A673 (cell line): ENCODE measurements around the gene NAPA. TPM values are rescaled to one million over a fixed set of nuclear protein-coding genes. Genes with fewer than 3 reads are reported as not detected.

ENCODE experiments used
- BruUV-seq: library from RNA; stranded (reverse); fragments of 400-500 nt; replicated peaks from 2 replicates; lab custom pipeline; 2021; lab: Mats Ljungman, UMichigan
- CTCF ChIA-PET: fragments of 300-600 bp; sonication (Branson Sonifier 250); formaldehyde crosslinking; loops from one replicate; lab custom pipeline; 2022; ENCODE audit warnings: antibody characterized with exemption; lab: Charles Lee
- POLR2A ChIA-PET: fragments of 300-600 bp; sonication (Branson Sonifier 250); formaldehyde crosslinking; loops from one replicate; lab custom pipeline; 2022; ENCODE audit warnings: antibody characterized with exemption; ENCODE audit not compliant: low non-redundant PET; lab: Charles Lee
- DNase-seq: peaks from one replicate; pipeline ENCODE4 v3.0.0-alpha.2; 2015; ENCODE audit warnings: low spot score
- H3K27ac ChIP-seq: fragments of 200-600 bp; sonication (generic); 2 replicates; pipeline ENCODE4 v1.5.1; 2016; ENCODE audit warnings: mixed run types, low read depth, mild to moderate bottlenecking, mixed read lengths, antibody characterized with exemption, low read length; ENCODE audit not compliant: poor library complexity, severe bottlenecking
- H3K27me3 ChIP-seq: fragments of 200-600 bp; sonication (generic); replicated peaks from 2 replicates; pipeline ENCODE4 v1.6.1; 2017; ENCODE audit warnings: mixed run types, low read depth, mild to moderate bottlenecking, mixed read lengths, antibody characterized with exemption, low read length; ENCODE audit not compliant: insufficient read depth, poor library complexity
- H3K36me3 ChIP-seq: fragments of 200-600 bp; sonication (generic); 2 replicates; pipeline ENCODE4 v1.6.1; 2016; ENCODE audit warnings: mixed run types, mild to moderate bottlenecking, mixed read lengths, antibody characterized with exemption, low read length; ENCODE audit not compliant: insufficient read depth, poor library complexity, severe bottlenecking
- H3K4me1 ChIP-seq: fragments of 200-600 bp; sonication (generic); 2 replicates; pipeline ENCODE4 v1.6.1; 2017; ENCODE audit warnings: mixed run types, mild to moderate bottlenecking, mixed read lengths, antibody characterized with exemption, low read length; ENCODE audit not compliant: insufficient read depth, poor library complexity, severe bottlenecking
- H3K4me3 ChIP-seq: fragments of 200-600 bp; sonication (generic); 2 replicates; pipeline ENCODE4 v1.5.1; 2016; ENCODE audit warnings: low read depth, mixed run types, mild to moderate bottlenecking, mixed read lengths, low read length; ENCODE audit not compliant: poor library complexity, severe bottlenecking
- H3K9me3 ChIP-seq: fragments of 200-600 bp; sonication (generic); 2 replicates; pipeline ENCODE4 v1.6.1; 2016; ENCODE audit warnings: mixed run types, low read depth, mild to moderate bottlenecking, mixed read lengths, antibody characterized with exemption, low read length; ENCODE audit not compliant: poor library complexity, severe bottlenecking
- CTCF ChIP-seq: fragments of 300-800, 200-600 bp; sonication (generic); conservative IDR thresholded peaks from 2 replicates; pipeline ENCODE4 v1.5.1; 2017; ENCODE audit warnings: low read depth, mild to moderate bottlenecking, antibody characterized with exemption, low read length, moderate library complexity, mixed read lengths
- EZH2 ChIP-seq: fragments of 200-600 bp; sonication (generic); IDR thresholded peaks from 2 replicates; pipeline ENCODE4 v1.6.1; 2017; ENCODE audit warnings: borderline replicate concordance, low read depth, mild to moderate bottlenecking, mixed read lengths, antibody characterized with exemption, low read length; ENCODE audit not compliant: poor library complexity, severe bottlenecking
- intact Hi-C: fragments of 100-400 bp; cut with micrococcal nuclease; formaldehyde crosslinking; loops from one replicate; pipeline ENCODE4 v1.10.0; 2022; ENCODE audit not compliant: unreplicated experiment
- total RNA-seq: library from RNA; stranded (reverse); gene quantifications from 2 replicates; pipeline ENCODE4 v1.2.3, GENCODE V29; 2021

Gene NAPA
- total RNA-seq, 1 experiment from 2014 or later = 90.9 TPM

GRCh38 chr19:47475465-47475864 is 39.4 kb downstream of the NAPA start:
- BruUV-seq = no TSS peak
- Histone ChIP-seq H3K36me3 (no peaks in the 10 kb centered on the region), H3K4me3 (no peak overlapping the region), H3K9me3 (no peaks in the 10 kb centered on the region), H3K27ac (no peak overlapping the region), H3K4me1 (peaks cover 9% of the 10 kb centered on the region), H3K27me3 (no peaks in the 10 kb centered on the region)
- TF ChIP-seq CTCF (no peak), EZH2 (no peak)
- ChIA-PET POLR2A (no interaction called here), CTCF (no interaction called here)
- intact Hi-C loops = no loop called here
- no peak for DNase-seq

- ChIA-PET POLR2A (no interaction called here), CTCF (no interaction called here)
- Histone ChIP-seq H3K4me3 (no peak overlapping the region), H3K27ac (no peak overlapping the region), H3K9me3 (no peaks in the 10 kb centered on the region), H3K27me3 (no peaks in the 10 kb centered on the region), H3K36me3 (no peaks in the 10 kb centered on the region), H3K4me1 (peaks cover 9% of the 10 kb centered on the region)
- no peak for TF ChIP-seq EZH2
- TF ChIP-seq CTCF = no peak
- DNase-seq = no peak
- intact Hi-C loops = no loop called here
- BruUV-seq = no TSS peak
These were observed 41.5 kb downstream of the NAPA start for GRCh38 chr19:47473336-47473735.

- CTCF ChIA-PET = interaction anchor here (0.6 to 1.5 kb wide), 3 partner anchors 12 to 246 kb away, joined by 3 to 7 read pairs (median 5); partner anchors contain the start of gene KPTN
- no peaks in the 10 kb centered on the region for H3K27me3 ChIP-seq
- DNase-seq = peak; percentile 92
- H3K36me3 ChIP-seq = no peaks in the 10 kb centered on the region
- peak within 1 kb of the TSS; percentile 62 for H3K4me3 ChIP-seq
- H3K9me3 ChIP-seq = no peaks in the 10 kb centered on the region
- TF ChIP-seq EZH2 (no peak), CTCF (no peak)
- H3K27ac ChIP-seq = no peak within 1 kb of the TSS
- intact Hi-C loops = no loop called here
- POLR2A ChIA-PET = no interaction called here
- H3K4me1 ChIP-seq = peaks cover 9% of the 10 kb centered on the region
- no TSS peak for BruUV-seq
These were observed 43.0 kb downstream of the NAPA start, which contains the start of gene SLC8A2 for GRCh38 chr19:47471733-47472457. TSS of gene SLC8A2 (minus strand) at chr19:47471893. CDS start at chr19:47466403, 5,490 bp downstream.
